Measurements from ENCODE around the gene TEKT3. TPM values are rescaled to one million over a fixed set of nuclear protein-coding genes. Genes with fewer than 3 reads are reported as not detected.

Gene TEKT3
- total RNA-seq, 4 donors from 2014 or later: not detected

DNA sequence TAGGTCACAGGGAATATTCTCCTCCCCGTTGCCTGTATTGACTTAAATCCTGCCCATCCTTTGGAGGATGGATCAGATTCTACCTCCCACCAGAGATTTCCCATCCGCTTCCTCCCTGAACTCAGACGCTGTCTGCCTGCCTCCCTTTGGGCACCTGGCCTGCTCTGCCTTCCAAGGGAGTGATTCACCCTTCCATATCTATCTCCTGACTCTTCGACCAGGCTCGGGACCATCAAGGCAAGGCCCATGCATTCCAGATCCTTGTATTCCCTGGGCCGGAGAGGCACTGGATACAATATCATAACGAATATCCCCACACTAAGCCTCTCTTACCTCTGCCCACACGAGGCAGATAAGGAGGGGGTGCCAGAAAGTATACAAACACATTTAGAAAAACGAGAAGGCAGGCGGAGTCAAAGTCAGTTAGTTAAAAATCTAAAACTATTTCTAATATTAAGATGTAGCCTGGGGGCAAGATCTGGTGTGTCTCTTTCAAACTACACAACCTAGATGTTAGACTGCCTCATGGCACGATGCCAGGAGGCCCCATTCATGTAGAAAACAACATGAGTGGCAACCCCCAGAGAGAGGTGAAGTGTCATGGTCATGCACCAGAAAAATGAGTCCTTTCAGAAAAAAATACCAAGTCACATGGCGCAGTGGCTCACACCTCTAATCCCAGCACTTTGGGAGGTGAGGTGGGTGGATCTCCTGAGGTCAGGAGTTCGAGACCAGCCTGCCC is 85.5 kb downstream of the TEKT3 start:
- Histone ChIP-seq H3K36me3 (peaks cover 0 to 53% of the 10 kb centered on the region in 2 donors), H3K4me1 (peaks cover 43 to 84% of the 10 kb centered on the region in 2 donors), H3K27ac (peak overlapping the region; percentile 30 to 98 (median 96)), H3K9me3 (no peaks in the 10 kb centered on the region), H3K4me3 (peak overlapping the region in 2 of 4 donors; percentile 78 to 97), H3K27me3 (no peaks in the 10 kb centered on the region)
- ATAC-seq (peak; percentile 66 to 69), DNase-seq (peak; percentile 41 to 80)
- intact Hi-C loops (cut with DNase I; ENCODE audit: low total_unique reads) (no loop called here), in situ Hi-C loops (cut with MboI; ENCODE audit: low sequenced_read_pairs in 4 of 4) (loop anchor here (5.0 to 25.0 kb wide), 3 partner anchors 156 to 246 kb away; no protein-coding TSS in a partner anchor)
- no peak for TF ChIP-seq POLR2A (IDR thresholded peaks at IDR 0.05)
- TF ChIP-seq, protein P1, sequence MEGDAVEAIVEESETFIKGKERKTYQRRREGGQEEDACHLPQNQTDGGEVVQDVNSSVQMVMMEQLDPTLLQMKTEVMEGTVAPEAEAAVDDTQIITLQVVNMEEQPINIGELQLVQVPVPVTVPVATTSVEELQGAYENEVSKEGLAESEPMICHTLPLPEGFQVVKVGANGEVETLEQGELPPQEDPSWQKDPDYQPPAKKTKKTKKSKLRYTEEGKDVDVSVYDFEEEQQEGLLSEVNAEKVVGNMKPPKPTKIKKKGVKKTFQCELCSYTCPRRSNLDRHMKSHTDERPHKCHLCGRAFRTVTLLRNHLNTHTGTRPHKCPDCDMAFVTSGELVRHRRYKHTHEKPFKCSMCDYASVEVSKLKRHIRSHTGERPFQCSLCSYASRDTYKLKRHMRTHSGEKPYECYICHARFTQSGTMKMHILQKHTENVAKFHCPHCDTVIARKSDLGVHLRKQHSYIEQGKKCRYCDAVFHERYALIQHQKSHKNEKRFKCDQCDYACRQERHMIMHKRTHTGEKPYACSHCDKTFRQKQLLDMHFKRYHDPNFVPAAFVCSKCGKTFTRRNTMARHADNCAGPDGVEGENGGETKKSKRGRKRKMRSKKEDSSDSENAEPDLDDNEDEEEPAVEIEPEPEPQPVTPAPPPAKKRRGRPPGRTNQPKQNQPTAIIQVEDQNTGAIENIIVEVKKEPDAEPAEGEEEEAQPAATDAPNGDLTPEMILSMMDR (IDR thresholded peaks at IDR 0.05 in 4 of 5, conservative IDR thresholded peaks at IDR 0.05 in 1 of 5): no peak

Other genes starting within 250 kb of the TEKT3 start
- 100 to 1,000 TPM in 1 of 4 donors, 10 to 100 TPM in 3; 75.5 to 227 (median 83.2) TPM for gene PMP22, start 76.3 kb downstream of the TEKT3 start, total RNA-seq
- gene CDRT4, start 126.0 kb upstream of the TEKT3 start, total RNA-seq: 1 to 10 TPM in 2 of 4 donors, under 1 TPM in 2; 0.66 to 2.0 (median 1.00) TPM
- 1 to 10 TPM in 3 of 4 donors, not detected in 1; 1.2 to 4.2 (median 1.7) TPM for gene TVP23C, start 221.9 kb upstream of the TEKT3 start, total RNA-seq

Measured in gastrocnemius medialis (tissue), 4 donors.